ENCODE results near the gene NT5C.
A peak's percentile ranks its signal among the peaks of the same experiment; 100 is the strongest.

NT5C gene

GRCh38 chr17:75155191-75155601, 23.7 kb upstream of the NT5C start:
- H3K36me3 ChIP-seq (ENCODE audit: insufficient read depth, low read depth, low read length), result no peaks in the 10 kb centered on the region
- no peaks in the 10 kb centered on the region for H3K27me3 ChIP-seq (ENCODE audit: insufficient read depth, low read length)
- H3K9ac ChIP-seq (ENCODE audit: low read depth, low read length), result peak overlapping the region; percentile 28; the same call in 1 of the 2 replicates
- no peaks in the 10 kb centered on the region for H3K9me3 ChIP-seq (ENCODE audit: insufficient read depth, low read depth, low read length)
- H3K27ac ChIP-seq (ENCODE audit: low read length), result no peak overlapping the region
- H3K4me1 ChIP-seq (ENCODE audit: insufficient read depth, low read length), result peaks cover 9% of the 10 kb centered on the region; the same call in 1 of the 2 replicates
- H3K4me3 ChIP-seq (ENCODE audit: low read length), result peak overlapping the region; percentile 52

GRCh38 chr17:75154195-75155106, 22.9 kb upstream of the NT5C start, which contains the start of gene JPT1:
JPT1 (minus strand) TSS chr17:75154512; CDS start chr17:75154397, 115 bp downstream.
- H3K4me3 ChIP-seq (ENCODE audit: low read length), result peak within 1 kb of the TSS; percentile 98
- no peak within 1 kb of the TSS for H3K27ac ChIP-seq (ENCODE audit: low read length)
- no peaks in the 10 kb centered on the region for H3K9me3 ChIP-seq (ENCODE audit: insufficient read depth, low read depth, low read length)
- peaks cover 9% of the 10 kb centered on the region; the same call in 1 of the 2 replicates for H3K4me1 ChIP-seq (ENCODE audit: insufficient read depth, low read length)
- peak within 1 kb of the TSS; percentile 97; the same call in 1 of the 2 replicates for H3K9ac ChIP-seq (ENCODE audit: low read depth, low read length)
- no peaks in the 10 kb centered on the region for H3K36me3 ChIP-seq (ENCODE audit: insufficient read depth, low read depth, low read length)
- no peaks in the 10 kb centered on the region for H3K27me3 ChIP-seq (ENCODE audit: insufficient read depth, low read length)

- H3K27ac ChIP-seq (ENCODE audit: low read length), result no peak overlapping the region
- H3K36me3 ChIP-seq (ENCODE audit: insufficient read depth, low read depth, low read length), result peaks cover 4% of the 10 kb centered on the region
- no peaks in the 10 kb centered on the region for H3K9me3 ChIP-seq (ENCODE audit: insufficient read depth, low read depth, low read length)
- H3K4me1 ChIP-seq (ENCODE audit: insufficient read depth, low read length), result peaks cover 9% of the 10 kb centered on the region; the same call in 1 of the 2 replicates
- H3K27me3 ChIP-seq (ENCODE audit: insufficient read depth, low read length), result no peaks in the 10 kb centered on the region
- H3K4me3 ChIP-seq (ENCODE audit: low read length), result peak overlapping the region; percentile 98
- H3K9ac ChIP-seq (ENCODE audit: low read depth, low read length), result peak overlapping the region; percentile 97; the same call in 1 of the 2 replicates
Measured at GRCh38 chr17:75153780-75154194, 22.2 kb upstream of the NT5C start.

DNA sequence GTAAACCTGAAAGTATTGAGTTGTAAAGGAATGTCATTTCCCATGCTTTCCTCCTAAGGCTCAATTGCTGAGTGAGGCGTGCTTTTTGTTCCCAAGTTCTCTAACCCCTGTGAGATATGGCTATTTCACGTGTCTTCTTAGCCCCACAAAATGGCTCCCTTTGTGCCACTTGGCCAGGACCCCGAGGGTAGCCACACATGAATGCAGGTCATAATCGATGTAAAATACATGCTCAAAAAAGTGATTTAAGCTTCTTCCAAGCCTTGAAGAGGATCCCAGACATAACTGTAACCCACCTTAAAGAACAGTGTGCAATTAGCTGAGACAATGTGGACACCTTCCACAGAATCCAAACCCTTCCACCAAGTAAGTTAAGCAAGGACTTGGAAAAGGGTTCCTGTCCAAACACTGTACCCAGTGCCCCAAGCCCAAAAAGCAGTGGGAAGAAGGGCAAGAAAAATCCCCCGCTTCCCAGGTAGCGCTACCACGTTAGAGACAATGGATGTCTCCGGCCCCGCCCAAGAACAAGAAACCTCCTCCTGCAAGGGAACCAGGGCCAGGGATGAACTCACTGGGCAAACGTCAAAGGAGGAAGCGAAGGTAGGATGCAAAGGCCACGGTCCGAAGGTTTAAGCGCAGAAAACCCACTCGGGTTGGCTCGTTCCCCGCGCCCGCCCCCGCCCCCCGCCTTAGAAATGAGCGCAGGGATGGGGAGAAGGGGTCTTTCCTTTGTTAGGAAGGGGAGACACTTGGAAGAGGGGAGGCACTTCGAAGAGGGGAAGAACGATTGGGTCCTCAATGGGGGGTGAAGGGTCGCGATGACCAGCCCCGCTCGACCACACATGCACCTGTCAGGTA, 21.6 kb upstream of the NT5C start:
- H3K9me3 ChIP-seq (ENCODE audit: insufficient read depth, low read depth, low read length), result no peaks in the 10 kb centered on the region
- H3K4me1 ChIP-seq (ENCODE audit: insufficient read depth, low read length), result peaks cover 9% of the 10 kb centered on the region; the same call in 1 of the 2 replicates
- H3K36me3 ChIP-seq (ENCODE audit: insufficient read depth, low read depth, low read length), result peaks cover 10% of the 10 kb centered on the region
- H3K9ac ChIP-seq (ENCODE audit: low read depth, low read length), result peak overlapping the region; percentile 97
- H3K27ac ChIP-seq (ENCODE audit: low read length), result peak overlapping the region; percentile 50
- peak overlapping the region; percentile 98 for H3K4me3 ChIP-seq (ENCODE audit: low read length)
- H3K27me3 ChIP-seq (ENCODE audit: insufficient read depth, low read length), result no peaks in the 10 kb centered on the region

DNA sequence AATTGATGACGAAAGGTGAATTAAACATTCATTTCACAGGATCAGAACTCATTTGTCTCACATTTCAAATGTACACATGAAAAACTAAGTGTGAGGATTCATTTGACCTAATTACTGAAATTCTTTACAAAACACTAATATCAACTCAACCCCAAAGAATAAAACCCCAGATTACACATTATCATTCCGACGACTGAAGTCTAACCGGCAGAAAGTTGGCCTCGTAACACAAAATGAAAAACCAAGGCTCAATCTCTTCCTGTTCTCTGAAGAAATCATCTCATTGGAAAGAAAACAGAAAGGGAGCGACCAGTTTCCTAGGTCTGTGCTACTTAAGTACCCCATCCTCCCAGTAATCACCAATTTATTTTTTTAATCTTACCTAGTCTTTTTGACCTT, 21.0 kb upstream of the NT5C start:
- Histone ChIP-seq H3K9ac (ENCODE audit: low read depth, low read length) (peak overlapping the region; percentile 97), H3K4me3 (ENCODE audit: low read length) (peak overlapping the region; percentile 98), H3K36me3 (ENCODE audit: insufficient read depth, low read depth, low read length) (peaks cover 17% of the 10 kb centered on the region), H3K27ac (ENCODE audit: low read length) (peak overlapping the region; percentile 50), H3K4me1 (ENCODE audit: insufficient read depth, low read length) (peaks cover 9% of the 10 kb centered on the region; the same call in 1 of the 2 replicates), H3K27me3 (ENCODE audit: insufficient read depth, low read length) (no peaks in the 10 kb centered on the region), H3K9me3 (ENCODE audit: insufficient read depth, low read depth, low read length) (no peaks in the 10 kb centered on the region)

DNA sequence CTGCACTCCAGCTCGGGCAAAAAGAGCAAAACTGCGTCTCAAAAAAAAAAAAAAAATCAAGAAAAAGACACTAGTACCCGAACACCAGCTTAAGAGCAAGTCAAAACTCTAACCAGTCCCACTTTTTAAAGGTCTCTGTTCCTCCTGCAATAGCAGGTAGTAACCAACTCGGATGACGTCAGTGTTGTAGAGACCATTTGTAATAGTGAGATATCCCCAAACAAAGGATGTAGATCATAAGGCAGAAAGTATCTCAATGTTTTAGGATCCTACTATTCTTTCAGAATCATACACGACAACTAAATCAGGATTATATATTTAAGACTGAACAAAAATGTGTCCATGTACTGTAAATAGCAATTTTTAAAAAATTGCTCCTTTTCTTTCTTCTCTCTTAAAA, 20.4 kb upstream of the NT5C start:
- Histone ChIP-seq H3K36me3 (ENCODE audit: insufficient read depth, low read depth, low read length) (peaks cover 22% of the 10 kb centered on the region), H3K27ac (ENCODE audit: low read length) (no peak overlapping the region), H3K9me3 (ENCODE audit: insufficient read depth, low read depth, low read length) (no peaks in the 10 kb centered on the region), H3K27me3 (ENCODE audit: insufficient read depth, low read length) (no peaks in the 10 kb centered on the region), H3K4me1 (ENCODE audit: insufficient read depth, low read length) (peaks cover 9% of the 10 kb centered on the region; the same call in 1 of the 2 replicates), H3K4me3 (ENCODE audit: low read length) (peak overlapping the region; percentile 98), H3K9ac (ENCODE audit: low read depth, low read length) (peak overlapping the region; percentile 97; the same call in 1 of the 2 replicates)

DNA sequence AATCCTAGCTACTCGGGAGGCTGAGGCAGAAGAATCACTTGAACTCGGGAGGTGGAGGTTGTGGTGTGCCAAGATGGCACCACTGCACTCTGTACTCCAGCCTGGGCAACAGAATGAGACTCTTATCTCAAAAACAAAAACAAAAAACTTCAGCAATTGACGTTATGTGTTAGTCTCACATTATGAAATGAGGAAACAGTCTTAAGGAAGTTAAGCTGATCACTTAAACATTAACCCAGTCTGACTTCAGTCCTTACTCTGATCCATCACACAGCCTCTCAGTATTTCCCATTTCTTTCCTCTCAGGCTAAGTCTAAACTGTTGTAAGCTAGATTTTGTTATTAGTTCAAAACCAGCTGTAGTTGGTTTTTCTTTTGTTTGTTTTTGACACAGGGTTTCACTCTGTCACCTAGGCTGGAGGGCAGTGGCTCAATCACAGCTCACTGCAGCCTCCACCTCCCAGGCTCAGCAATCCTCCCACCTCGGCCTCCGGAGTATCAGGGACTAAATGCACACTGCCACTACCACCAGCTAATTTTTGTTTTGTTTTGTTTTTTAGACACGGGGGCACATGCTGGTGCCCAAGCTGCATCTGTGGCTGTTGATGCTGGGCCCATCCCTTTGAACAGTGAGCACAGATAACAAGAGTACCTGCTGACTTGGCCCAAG, 16.5 kb upstream of the NT5C start:
- no peaks in the 10 kb centered on the region for H3K9me3 ChIP-seq (ENCODE audit: insufficient read depth, low read depth, low read length)
- no peak overlapping the region for H3K27ac ChIP-seq (ENCODE audit: low read length)
- no peak overlapping the region for H3K9ac ChIP-seq (ENCODE audit: low read depth, low read length)
- H3K4me3 ChIP-seq (ENCODE audit: low read length), result no peak overlapping the region
- no peaks in the 10 kb centered on the region for H3K27me3 ChIP-seq (ENCODE audit: insufficient read depth, low read length)
- peaks cover 62% of the 10 kb centered on the region for H3K36me3 ChIP-seq (ENCODE audit: insufficient read depth, low read depth, low read length)
- peaks cover 5% of the 10 kb centered on the region; the same call in 1 of the 2 replicates for H3K4me1 ChIP-seq (ENCODE audit: insufficient read depth, low read length)

GRCh38 chr17:75146592-75146991, 15.1 kb upstream of the NT5C start:
- Histone ChIP-seq H3K4me1 (ENCODE audit: insufficient read depth, low read length) (no peaks in the 10 kb centered on the region), H3K9ac (ENCODE audit: low read depth, low read length) (no peak overlapping the region), H3K27ac (ENCODE audit: low read length) (no peak overlapping the region), H3K27me3 (ENCODE audit: insufficient read depth, low read length) (no peaks in the 10 kb centered on the region), H3K9me3 (ENCODE audit: insufficient read depth, low read depth, low read length) (no peaks in the 10 kb centered on the region), H3K4me3 (ENCODE audit: low read length) (no peak overlapping the region), H3K36me3 (ENCODE audit: insufficient read depth, low read depth, low read length) (peaks cover 74% of the 10 kb centered on the region)

DNA sequence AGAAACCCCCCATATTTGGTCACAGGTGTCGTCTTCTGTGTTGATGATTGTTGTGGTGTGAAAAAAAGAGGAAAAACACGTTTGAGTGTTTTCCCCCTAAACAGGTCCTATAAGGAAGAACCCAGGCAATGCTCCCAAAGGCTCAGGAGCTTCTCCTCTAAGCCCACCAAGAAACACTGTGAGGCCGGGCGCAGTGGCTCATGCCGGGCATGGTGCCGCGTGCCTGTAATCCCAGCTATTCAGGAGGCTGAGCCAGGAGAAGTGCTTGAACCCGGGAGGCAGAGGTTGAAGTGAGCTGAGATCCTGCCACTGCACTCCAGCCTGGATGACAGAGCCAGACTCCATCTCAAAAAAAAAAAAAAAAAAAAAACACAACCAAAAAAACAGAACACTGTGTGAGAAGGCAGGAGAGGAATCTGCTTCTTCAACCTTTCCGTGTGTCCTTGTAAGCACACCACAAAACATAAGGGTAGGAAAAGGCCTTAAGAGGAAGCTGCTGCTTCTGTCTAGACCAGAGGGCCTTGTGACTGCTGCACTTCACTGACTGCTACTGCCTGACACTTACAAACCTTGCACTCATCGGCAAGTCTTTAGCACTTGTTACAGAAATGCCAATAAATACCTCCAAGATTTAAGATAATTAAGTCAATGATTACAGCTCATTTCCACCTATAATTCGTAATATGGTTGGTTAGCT, 13.4 kb upstream of the NT5C start:
- no peak overlapping the region for H3K9ac ChIP-seq (ENCODE audit: low read depth, low read length)
- H3K27me3 ChIP-seq (ENCODE audit: insufficient read depth, low read length), result no peaks in the 10 kb centered on the region
- no peaks in the 10 kb centered on the region for H3K4me1 ChIP-seq (ENCODE audit: insufficient read depth, low read length)
- no peaks in the 10 kb centered on the region for H3K9me3 ChIP-seq (ENCODE audit: insufficient read depth, low read depth, low read length)
- H3K36me3 ChIP-seq (ENCODE audit: insufficient read depth, low read depth, low read length), result peaks cover 90% of the 10 kb centered on the region
- H3K27ac ChIP-seq (ENCODE audit: low read length), result no peak overlapping the region
- H3K4me3 ChIP-seq (ENCODE audit: low read length), result no peak overlapping the region

DNA sequence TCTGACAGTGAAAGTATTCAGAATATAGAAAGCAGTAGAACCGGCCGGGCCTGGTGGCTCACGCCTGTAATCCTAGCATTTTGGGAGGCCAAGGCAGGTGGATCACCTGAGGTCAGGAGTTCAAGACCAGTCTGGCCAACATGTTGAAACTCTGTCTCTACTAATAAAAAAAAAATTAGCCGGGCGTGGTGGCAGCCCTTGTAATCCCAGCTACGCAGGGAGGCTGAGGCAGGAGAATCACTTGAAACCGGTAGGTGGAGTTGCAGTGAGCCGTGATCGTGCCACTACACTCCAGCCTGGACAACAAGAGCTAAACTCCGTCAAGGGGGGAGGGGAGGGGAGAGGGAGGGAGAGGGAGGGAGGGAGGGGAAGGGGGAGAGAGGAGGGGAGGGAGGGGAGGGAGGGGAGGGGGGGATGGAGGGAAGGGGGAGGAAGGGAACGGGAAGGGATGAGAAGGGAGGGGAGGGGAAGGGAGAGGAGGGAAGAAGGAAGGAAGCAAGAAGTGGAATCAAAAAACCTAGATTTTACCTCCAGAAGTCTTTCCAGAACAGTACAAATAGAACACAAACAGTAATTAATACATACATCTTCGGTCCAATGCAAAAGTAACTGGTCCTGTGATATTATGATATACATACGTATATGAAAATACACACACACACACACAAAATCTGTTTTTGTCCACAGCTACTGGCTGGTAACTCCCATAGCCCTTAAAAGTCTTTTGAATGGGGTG, 10.9 kb upstream of the NT5C start:
- H3K4me1 ChIP-seq (ENCODE audit: insufficient read depth, low read length), result no peaks in the 10 kb centered on the region
- H3K36me3 ChIP-seq (ENCODE audit: insufficient read depth, low read depth, low read length), result peaks cover 96% of the 10 kb centered on the region
- H3K27ac ChIP-seq (ENCODE audit: low read length), result no peak overlapping the region
- H3K9me3 ChIP-seq (ENCODE audit: insufficient read depth, low read depth, low read length), result no peaks in the 10 kb centered on the region
- no peak overlapping the region for H3K4me3 ChIP-seq (ENCODE audit: low read length)
- H3K27me3 ChIP-seq (ENCODE audit: insufficient read depth, low read length), result no peaks in the 10 kb centered on the region
- no peak overlapping the region for H3K9ac ChIP-seq (ENCODE audit: low read depth, low read length)

Measured in iPS-20b (cell line).